GM18511 (cell line): Measurements from ENCODE around the gene B4GALT3.
A peak's percentile ranks its signal among the peaks of the same experiment; 100 is the strongest.

Source experiments
- ATAC-seq: cut with Tn5 transposase; IDR thresholded peaks from one replicate; pipeline ENCODE4 v1.9.1; 2021; ENCODE audit warnings: mild to moderate bottlenecking, moderate library complexity; ENCODE audit not compliant: unreplicated experiment

The B4GALT3 gene

GRCh38 chr1:161206411-161207140 is 29.3 kb upstream of the B4GALT3 start:
- no peak for ATAC-seq

- ATAC-seq, result peak; percentile 99
Measured at GRCh38 chr1:161201836-161202712, 24.8 kb upstream of the B4GALT3 start, which contains the start of gene NDUFS2. NDUFS2 (plus strand) TSS chr1:161202367; CDS start chr1:161202386, 19 bp downstream.

- no peak for ATAC-seq
Measured at GRCh38 chr1:161200992-161201835, 23.9 kb upstream of the B4GALT3 start.

- no peak for ATAC-seq
Measured at GRCh38 chr1:161200421-161200991, 23.2 kb upstream of the B4GALT3 start.

- no peak for ATAC-seq
Measured at GRCh38 chr1:161199506-161200139, 22.3 kb upstream of the B4GALT3 start.

GRCh38 chr1:161198897-161199431 is 21.7 kb upstream of the B4GALT3 start, which contains the start of gene ADAMTS4:
ADAMTS4 (minus strand) TSS chr1:161199054; CDS start chr1:161198627, 427 bp downstream.
- no peak for ATAC-seq

GRCh38 chr1:161198194-161198896 is 21.0 kb upstream of the B4GALT3 start:
- no peak for ATAC-seq

GRCh38 chr1:161197560-161198193 is 20.4 kb upstream of the B4GALT3 start:
- no peak for ATAC-seq

- no peak for ATAC-seq
Measured at GRCh38 chr1:161196521-161197451, 19.5 kb upstream of the B4GALT3 start.

- ATAC-seq, result no peak
Measured at GRCh38 chr1:161196111-161196510, 18.8 kb upstream of the B4GALT3 start.

GRCh38 chr1:161195171-161195570 is 17.9 kb upstream of the B4GALT3 start:
- peak; percentile 68 for ATAC-seq

GRCh38 chr1:161193561-161194235 is 16.4 kb upstream of the B4GALT3 start:
- no peak for ATAC-seq

- peak; percentile 73 for ATAC-seq
Measured at GRCh38 chr1:161192476-161193465, 15.5 kb upstream of the B4GALT3 start.

GRCh38 chr1:161191971-161192370 is 14.7 kb upstream of the B4GALT3 start:
- ATAC-seq, result no peak

GRCh38 chr1:161190962-161191521 is 13.7 kb upstream of the B4GALT3 start:
- ATAC-seq, result no peak

- ATAC-seq, result no peak
Measured at GRCh38 chr1:161189036-161189435, 11.7 kb upstream of the B4GALT3 start.
